Ramos (cell line): ENCODE results near the gene PPL.

Experiments
- in situ Hi-C: fragments of 300-500 bp; cut with MboI; formaldehyde crosslinking; loops from one replicate; pipeline ENCODE4 v1.14.3; 2022; ENCODE audit warnings: low sequenced_read_pairs; ENCODE audit not compliant: unreplicated experiment

The PPL gene

DNA sequence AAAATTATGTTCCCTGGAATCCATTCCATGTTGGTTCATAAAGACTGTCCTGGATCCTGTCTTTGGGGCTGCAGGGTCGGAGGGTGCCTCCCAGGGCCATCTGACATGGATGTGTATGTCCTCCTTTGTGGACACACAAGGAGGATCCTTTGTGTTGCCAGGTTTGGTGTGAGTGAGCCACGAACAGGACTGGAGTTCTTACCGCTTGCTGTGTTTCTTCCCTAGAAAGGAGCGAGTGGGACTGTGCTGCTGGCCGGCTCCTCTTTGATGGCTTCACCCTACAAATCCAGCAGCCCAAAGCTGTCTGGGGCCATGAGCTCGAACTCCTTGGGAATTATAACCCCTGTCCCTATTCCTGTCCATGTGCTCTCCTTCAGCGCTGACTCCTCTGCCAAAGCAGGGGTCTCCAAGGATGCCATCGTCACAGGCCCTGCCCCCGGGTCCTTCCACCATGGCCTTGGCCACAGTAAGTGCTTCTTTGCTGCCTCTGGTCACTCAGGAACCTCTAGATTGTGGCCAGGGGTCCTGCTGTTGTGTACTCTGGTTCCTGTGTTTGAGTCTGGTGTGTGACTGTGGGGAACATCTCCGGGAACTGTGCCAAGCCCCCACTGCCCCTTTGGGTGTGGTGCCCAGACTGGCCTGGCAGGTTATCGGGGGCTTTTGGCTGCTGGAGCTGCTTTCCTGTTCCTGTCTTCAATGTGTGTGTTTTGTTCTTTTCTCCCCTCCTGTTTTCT is 60.1 kb downstream of the PPL start:
- in situ Hi-C loops = no loop called here

GRCh38 chr16:4874666-4875065 is 62.3 kb downstream of the PPL start:
- in situ Hi-C loops = no loop called here

DNA sequence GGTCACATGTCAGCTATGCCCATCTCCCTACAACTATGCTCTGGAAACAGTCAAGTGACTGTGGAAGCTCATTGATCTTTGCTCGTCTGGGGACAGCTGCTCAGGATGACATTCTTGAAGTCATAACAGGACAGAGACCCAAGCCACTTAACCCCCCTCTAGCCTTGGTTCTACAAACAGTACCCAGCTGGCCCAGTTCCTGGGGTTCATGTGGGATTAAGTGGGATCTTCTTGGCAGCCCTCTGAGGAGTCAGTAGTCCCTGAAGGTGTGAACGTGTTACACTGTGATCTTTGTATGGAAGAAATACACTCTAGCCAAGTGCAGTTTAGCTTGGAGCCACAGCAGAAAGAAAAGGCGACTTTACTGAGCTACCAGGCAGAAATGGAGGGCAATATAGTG is 63.9 kb downstream of the PPL start:
- in situ Hi-C loops = no loop called here

GRCh38 chr16:4871071-4871470 is 65.9 kb downstream of the PPL start:
- in situ Hi-C loops = no loop called here

- in situ Hi-C loops = no loop called here
Measured at GRCh38 chr16:4870138-4870671, 66.7 kb downstream of the PPL start.

GRCh38 chr16:4869147-4869805 is 67.7 kb downstream of the PPL start:
- in situ Hi-C loops = no loop called here

GRCh38 chr16:4868535-4868934 is 68.4 kb downstream of the PPL start:
- in situ Hi-C loops = no loop called here

GRCh38 chr16:4868026-4868425 is 68.9 kb downstream of the PPL start:
- in situ Hi-C loops = no loop called here

DNA sequence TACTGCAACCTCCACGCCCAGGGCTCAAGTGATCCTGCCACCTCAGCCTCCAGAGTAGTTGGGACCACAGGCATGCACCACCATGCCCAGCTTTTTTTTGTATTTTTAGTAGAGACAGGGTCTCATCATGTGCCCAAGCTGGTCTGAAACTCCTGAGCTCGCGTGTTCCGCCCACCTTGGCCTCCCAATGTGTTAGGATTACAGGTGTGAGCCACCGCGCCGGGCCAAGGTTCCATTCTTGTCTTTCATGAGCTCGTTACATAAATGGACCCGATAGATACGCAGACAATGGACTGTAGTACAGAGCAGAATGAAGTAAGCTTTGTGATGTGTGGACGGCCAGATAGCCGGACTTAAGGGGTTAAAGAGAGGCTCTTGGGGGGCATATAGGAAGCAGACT is 70.4 kb downstream of the PPL start:
- in situ Hi-C loops = no loop called here

GRCh38 chr16:4865231-4865860 is 71.6 kb downstream of the PPL start:
- in situ Hi-C loops = no loop called here

DNA sequence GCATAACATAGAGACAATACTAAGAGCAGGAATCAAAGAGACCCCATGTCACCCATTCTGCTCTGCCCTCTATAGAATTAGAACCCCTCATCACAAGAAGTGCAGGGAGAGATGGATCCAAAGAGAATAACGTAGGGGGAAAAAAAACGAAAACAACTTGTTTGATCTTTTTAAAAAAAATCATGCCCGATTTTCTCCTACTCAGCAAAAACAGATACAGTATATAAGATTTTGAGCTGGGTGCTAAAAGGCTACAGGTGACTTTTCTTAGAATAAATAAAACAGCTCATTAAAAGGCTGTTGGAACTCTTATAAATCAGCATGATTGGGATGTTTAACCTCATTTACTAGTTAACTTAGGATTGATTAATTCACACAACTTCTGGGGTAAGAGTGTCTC is 72.2 kb downstream of the PPL start:
- in situ Hi-C loops = no loop called here

DNA sequence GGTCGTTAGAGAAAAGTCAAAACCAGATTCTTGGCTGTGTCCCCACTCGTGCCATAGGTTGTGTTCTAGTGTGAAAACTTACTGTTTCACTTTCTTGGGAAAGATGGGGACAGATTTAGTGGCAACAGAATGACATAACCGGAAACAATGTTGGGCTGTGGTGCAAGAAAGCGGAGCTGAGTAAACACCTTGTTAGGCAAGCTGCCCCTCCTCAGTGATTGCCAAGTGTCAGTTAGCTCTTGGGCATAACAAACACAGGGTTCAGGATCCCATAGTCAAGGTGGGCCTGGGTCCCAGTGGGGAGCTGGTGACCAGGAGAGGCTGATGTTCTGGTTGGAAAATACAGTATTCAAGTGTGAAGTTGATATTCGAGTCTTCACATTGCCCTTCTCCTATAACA is 74.3 kb downstream of the PPL start:
- in situ Hi-C loops = no loop called here

GRCh38 chr16:4860727-4861342 is 76.1 kb downstream of the PPL start:
- in situ Hi-C loops = no loop called here

DNA sequence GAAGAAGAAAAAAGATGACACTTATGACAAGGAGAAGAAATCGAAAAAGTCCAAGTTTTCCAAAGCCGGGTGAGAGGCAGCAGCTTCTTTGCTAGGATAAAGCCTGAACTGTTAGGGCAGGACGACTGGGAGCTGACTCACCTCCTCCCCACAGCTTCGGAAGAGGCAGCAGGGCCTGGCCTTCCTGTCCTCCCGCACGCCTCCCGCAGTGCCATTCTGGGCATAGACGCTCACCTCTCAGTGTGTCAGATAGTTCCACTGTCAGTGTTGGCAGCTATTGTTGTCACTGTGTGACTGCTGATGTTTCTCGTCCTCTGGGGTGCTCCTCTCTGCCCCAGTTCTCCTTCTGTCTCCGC is 77.1 kb downstream of the PPL start:
- in situ Hi-C loops = no loop called here

DNA sequence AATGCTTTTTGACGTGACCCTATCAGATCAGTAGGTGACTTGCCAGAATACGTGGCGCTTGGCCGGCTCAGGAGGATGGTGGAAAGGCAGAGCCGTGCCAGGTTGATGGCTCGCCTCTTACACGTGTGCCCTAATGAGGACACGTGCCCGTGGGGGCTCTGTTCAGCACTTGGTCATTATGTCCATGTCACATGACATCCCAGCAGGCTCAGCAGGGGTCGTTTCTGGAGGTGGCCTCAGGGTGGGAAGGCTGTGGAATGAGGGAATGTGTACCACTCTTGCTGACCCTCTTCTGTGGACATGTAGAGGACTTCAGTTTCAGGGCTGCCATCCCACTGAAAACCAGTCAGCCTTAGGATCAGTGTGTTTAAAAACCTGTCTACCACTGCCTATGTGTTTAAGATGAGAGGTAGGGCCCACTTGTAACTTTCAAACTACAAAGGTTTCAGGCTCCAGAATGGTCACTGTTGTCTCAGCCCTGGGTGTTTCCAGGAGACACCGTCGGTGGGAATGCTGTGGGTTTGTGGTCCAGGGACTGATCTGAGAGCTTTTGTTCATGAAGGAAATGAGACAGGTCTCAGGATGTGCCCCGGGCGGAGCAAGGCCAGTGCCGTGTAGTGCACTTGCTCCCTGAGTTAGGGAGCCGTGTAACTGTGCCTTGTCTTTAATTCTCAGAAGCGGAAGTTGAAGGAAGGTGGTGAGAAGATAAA is 77.6 kb downstream of the PPL start:
- in situ Hi-C loops = no loop called here

DNA sequence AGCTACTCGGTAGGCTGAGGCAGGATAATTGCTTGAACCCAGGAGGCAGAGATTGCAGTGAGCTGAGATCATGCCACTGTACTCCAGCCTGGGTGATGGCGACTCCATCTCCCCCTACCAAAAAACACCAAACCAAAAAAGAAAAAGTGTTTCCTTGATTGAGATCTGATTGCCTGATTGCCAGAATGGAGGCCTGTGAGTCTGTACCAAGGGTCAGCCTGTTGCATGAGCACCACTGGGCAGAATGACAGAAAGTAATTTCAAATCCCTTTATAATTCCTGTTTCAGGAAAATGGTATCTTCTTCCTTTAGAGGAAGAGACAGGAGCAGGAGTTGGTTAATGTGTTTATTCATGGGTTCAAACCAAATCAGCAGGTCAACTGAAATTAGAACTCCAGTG is 81.1 kb downstream of the PPL start:
- in situ Hi-C loops = no loop called here

- in situ Hi-C loops = no loop called here
Measured at GRCh38 chr16:4855371-4855770, 81.6 kb downstream of the PPL start.

- in situ Hi-C loops = no loop called here
Measured at GRCh38 chr16:4852221-4852872, 84.6 kb downstream of the PPL start.

- in situ Hi-C loops = no loop called here
Measured at GRCh38 chr16:4850211-4850610, 86.7 kb downstream of the PPL start.
